ENCODE results near the gene BNIP3. TPM values are rescaled to one million over a fixed set of nuclear protein-coding genes. Genes with fewer than 3 reads are reported as not detected.

The BNIP3 gene
- polyA plus RNA-seq, 1 experiment = 73.5 TPM

DNA sequence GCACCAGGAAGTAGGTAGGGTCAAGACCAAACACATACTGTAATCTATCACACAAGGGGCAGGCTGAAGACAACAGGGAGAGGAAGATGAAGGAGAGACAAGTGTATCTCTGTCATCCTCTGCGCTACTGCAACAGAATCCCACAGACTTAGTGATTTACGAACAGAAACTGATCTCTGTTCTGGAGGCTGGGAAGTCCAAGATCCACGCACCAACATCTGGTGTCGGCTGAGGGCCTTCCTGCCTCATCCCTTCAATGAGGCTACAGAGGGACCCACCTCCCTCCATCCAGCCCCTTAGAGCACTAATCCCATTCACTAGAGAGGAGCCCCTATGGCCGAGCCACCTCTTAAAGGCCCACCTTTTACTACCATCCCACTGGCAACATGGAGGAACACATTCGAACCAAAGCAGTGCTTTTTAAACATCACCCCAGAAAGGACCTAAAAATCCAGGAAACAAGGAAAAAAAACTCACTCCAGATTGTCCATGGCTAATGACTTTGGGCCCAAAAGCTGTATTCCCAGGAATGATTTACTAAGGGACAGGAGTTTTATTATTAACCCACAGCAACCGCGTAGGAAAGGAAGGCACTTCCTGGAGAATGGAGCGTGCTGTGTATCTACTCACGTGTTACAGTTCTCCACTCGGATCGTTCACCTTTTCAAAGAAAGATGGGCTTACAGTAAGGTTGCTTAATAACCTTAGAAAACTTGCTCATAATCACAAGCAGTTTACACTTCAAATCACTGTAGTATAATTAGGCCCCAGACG is 4.2 kb downstream of the BNIP3 start:
- H3K27ac ChIP-seq (ENCODE audit: low read depth, low read length) = no peak overlapping the region
- CTCF ChIA-PET = interaction anchor here (4.1 kb wide), 1 partner anchor 46 kb away, joined by 30 read pairs; no protein-coding TSS in a partner anchor
- POLR2A ChIA-PET = no interaction called here
- no peak for TF ChIP-seq CTCF (IDR thresholded peaks at IDR 0.05; ENCODE audit: low read depth, low read length)
- peaks cover 3% of the 10 kb centered on the region for H3K9me3 ChIP-seq (ENCODE audit: control insufficient read depth, insufficient read depth, low read length)
- H3K27me3 ChIP-seq (ENCODE audit: control insufficient read depth, insufficient read depth, low read length) = no peaks in the 10 kb centered on the region
- DNase-seq (ENCODE audit: low read depth, low spot score) = no peak
- H3K4me3 ChIP-seq (ENCODE audit: low read depth, low read length) = no peak overlapping the region

- no peak for TF ChIP-seq CTCF (IDR thresholded peaks at IDR 0.05; ENCODE audit: low read depth, low read length)
- Histone ChIP-seq H3K9me3 (ENCODE audit: control insufficient read depth, insufficient read depth, low read length) (peaks cover 3% of the 10 kb centered on the region), H3K27me3 (ENCODE audit: control insufficient read depth, insufficient read depth, low read length) (no peaks in the 10 kb centered on the region), H3K27ac (ENCODE audit: low read depth, low read length) (no peak overlapping the region), H3K4me3 (ENCODE audit: low read depth, low read length) (no peak overlapping the region)
- ChIA-PET POLR2A (no interaction called here), CTCF (interaction anchor here (3.8 kb wide), 1 partner anchor 47 kb away, joined by 24 read pairs; no protein-coding TSS in a partner anchor)
- DNase-seq (ENCODE audit: low read depth, low spot score) = no peak
Observed at GRCh38 chr10:131975796-131976195, 5.9 kb downstream of the BNIP3 start.

DNA sequence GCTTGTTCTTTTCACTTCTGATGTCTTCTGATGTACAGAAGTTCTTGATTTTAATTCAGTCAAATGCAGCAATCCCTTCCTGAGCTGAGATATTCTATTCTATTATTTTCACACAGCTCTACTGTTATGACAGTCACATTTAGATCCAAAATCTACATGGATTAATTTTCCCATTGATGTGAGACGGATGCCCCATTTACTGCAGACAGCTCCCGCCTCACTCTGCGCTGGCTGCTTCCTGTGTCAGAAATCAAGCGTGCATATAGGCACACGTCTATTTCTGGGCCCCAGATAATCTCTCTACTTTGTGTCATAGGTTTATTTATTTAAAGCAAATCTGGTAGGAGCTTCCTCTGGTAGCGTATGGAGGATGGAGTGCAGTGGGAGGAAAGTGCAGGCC is 6.7 kb downstream of the BNIP3 start:
- no peak overlapping the region for H3K27ac ChIP-seq (ENCODE audit: low read depth, low read length)
- ChIA-PET POLR2A (no interaction called here), CTCF (interaction anchor here (0.6 to 3.8 kb wide), 2 partner anchors 46 to 48 kb away, joined by 9 to 24 read pairs; no protein-coding TSS in a partner anchor)
- no peak overlapping the region for H3K4me3 ChIP-seq (ENCODE audit: low read depth, low read length)
- H3K27me3 ChIP-seq (ENCODE audit: control insufficient read depth, insufficient read depth, low read length) = no peaks in the 10 kb centered on the region
- H3K9me3 ChIP-seq (ENCODE audit: control insufficient read depth, insufficient read depth, low read length) = peaks cover 3% of the 10 kb centered on the region
- no peak for TF ChIP-seq CTCF (IDR thresholded peaks at IDR 0.05; ENCODE audit: low read depth, low read length)
- no peak for DNase-seq (ENCODE audit: low read depth, low spot score)

DNA sequence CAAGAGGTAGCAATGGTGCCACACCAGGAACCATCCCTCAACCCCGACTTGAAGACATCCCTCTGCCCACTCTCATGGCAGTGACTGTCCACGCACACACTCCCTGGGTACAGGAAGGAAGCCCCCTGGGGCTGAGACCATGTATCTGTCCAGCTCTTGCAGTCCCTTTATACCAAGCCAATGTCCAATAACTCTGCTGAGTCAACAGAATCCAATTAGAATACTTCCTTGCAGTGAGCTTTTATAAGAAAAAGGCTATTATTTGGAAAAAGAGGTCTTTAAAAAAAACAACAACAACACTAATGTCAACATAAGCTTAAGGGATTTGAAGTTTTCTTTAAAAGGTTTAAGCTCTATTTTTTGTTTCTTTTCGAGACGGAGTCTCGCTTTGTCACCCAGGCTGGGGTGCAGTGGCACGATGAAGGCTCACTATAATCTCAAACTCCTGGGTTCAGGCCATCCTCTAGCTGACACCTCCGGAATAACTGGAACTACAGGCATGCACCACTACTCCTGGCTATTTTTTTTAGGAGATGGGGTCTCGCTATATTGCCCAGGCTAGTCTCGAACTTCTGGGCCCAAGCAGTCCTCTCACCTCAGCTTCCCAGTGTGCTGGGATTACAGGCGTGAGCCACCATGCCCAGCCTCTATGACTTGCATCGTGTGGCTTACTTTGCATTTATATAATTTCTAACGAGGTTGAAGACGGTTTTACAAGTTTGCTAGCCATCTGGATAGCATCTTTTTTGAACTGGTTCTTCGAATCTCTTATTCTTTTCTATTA is 7.5 kb downstream of the BNIP3 start:
- ChIA-PET CTCF (interaction anchor here (0.6 to 3.8 kb wide), 2 partner anchors 47 to 49 kb away, joined by 9 to 24 read pairs; no protein-coding TSS in a partner anchor), POLR2A (no interaction called here)
- TF ChIP-seq CTCF (IDR thresholded peaks at IDR 0.05; ENCODE audit: low read depth, low read length) = no peak

More for the DNA sequence above, 7.5 kb downstream of the BNIP3 start:
- peaks cover 3% of the 10 kb centered on the region for H3K9me3 ChIP-seq (ENCODE audit: control insufficient read depth, insufficient read depth, low read length)
- no peak overlapping the region for H3K4me3 ChIP-seq (ENCODE audit: low read depth, low read length)
- H3K27ac ChIP-seq (ENCODE audit: low read depth, low read length) = no peak overlapping the region
- no peaks in the 10 kb centered on the region for H3K27me3 ChIP-seq (ENCODE audit: control insufficient read depth, insufficient read depth, low read length)
- no peak for DNase-seq (ENCODE audit: low read depth, low spot score)

All from AG04450 (cell line).